Gastroesophageal sphincter (tissue), 4 donors: Measurements from ENCODE around the gene B4GALNT1. TPM values are rescaled to one million over a fixed set of nuclear protein-coding genes. Genes with fewer than 3 reads are reported as not detected.
"Not testable (repeated sequence)": the region's sequence is repeated elsewhere in the genome, so short reads cannot be mapped to it uniquely, and the experiment has no call there.

Source experiments
- ATAC-seq: fragments of 150-250 bp; one replicate; pipeline ENCODE4 v1.9.1; 2016; ENCODE audit warnings: mild to moderate bottlenecking, moderate library complexity
- H3K27ac ChIP-seq, 4 donors: fragments of 200-600 bp; sonication (generic) in 3 of 4; 1 replicate in 3 of 4; 2 replicates in 1 of 4; pipeline ENCODE4 v1.5.1; 2016 to 2019
- H3K27me3 ChIP-seq: fragments of 200-600 bp; sonication (generic); one replicate; pipeline ENCODE4 v1.5.1; 2019
- H3K36me3 ChIP-seq, 2 donors: fragments of 200-600 bp; sonication (generic); one replicate each; pipeline ENCODE4 v1.5.1; 2019; ENCODE audit warnings: control low read depth in 1 of 2
- H3K4me1 ChIP-seq, 3 donors: fragments of 200-600 bp; sonication (generic); 1 replicate in 2 of 3; 2 replicates in 1 of 3; pipeline ENCODE4 v1.5.1; 2016 to 2019; ENCODE audit warnings: control low read depth in 2 of 3
- H3K4me3 ChIP-seq, 2 donors: fragments of 200-600 bp; sonication (generic); one replicate each; pipeline ENCODE4 v1.5.1; 2019; ENCODE audit warnings: mild to moderate bottlenecking in 1 of 2, moderate library complexity in 1 of 2
- H3K9me3 ChIP-seq, 3 donors: fragments of 200-600 bp; sonication (generic); one replicate each; pipeline ENCODE4 v1.5.1; 2017 to 2019; ENCODE audit warnings: control low read depth in 2 of 3
- CTCF ChIP-seq, 4 experiments: fragments of 200-600 bp in 2 of 4; fragments of 450-650 bp in 2 of 4; sonication (generic) in 1 of 4; IDR thresholded peaks; one replicate each; pipeline ENCODE4 v1.5.1; 2017 to 2019; ENCODE audit warnings: antibody characterized with exemption in 4 of 4, mild to moderate bottlenecking in 2 of 4, moderate library complexity in 2 of 4
- EP300 ChIP-seq: sonication (generic); formaldehyde crosslinking; IDR thresholded peaks from one replicate; pipeline ENCODE4 v1.6.1; 2017; ENCODE audit warnings: antibody characterized with exemption, mild to moderate bottlenecking
- POLR2A ChIP-seq, 2 donors: fragments of 450-650 bp; IDR thresholded peaks; one replicate each; pipeline ENCODE4 v1.6.1; 2017; ENCODE audit warnings: antibody characterized with exemption in 2 of 2, mild to moderate bottlenecking in 2 of 2, moderate library complexity in 1 of 2
- POLR2AphosphoS5 ChIP-seq: sonication (generic); formaldehyde crosslinking; IDR thresholded peaks from one replicate; pipeline ENCODE4 v1.6.1; 2017; ENCODE audit warnings: antibody characterized with exemption
- WGBS, 2 donors: methylation state at CpG; one replicate each; pipeline ENCODE4 v1.1.5; 2018; ENCODE audit warnings: low coverage in 1 of 2; 5-methylcytosine and 5-hydroxymethylcytosine counted together
- total RNA-seq, 4 donors: library from RNA; depleted of rRNA; stranded (reverse); fragments of >200 nt; gene quantifications; one replicate each; pipeline ENCODE4 v1.1.0, GENCODE V29; 2016

The B4GALNT1 gene
- total RNA-seq, 4 donors from 2014 or later = 2.3 to 10.1 (median 5.0) TPM

GRCh38 chr12:57666897-57667296, 33.9 kb upstream of the B4GALNT1 start:
- WGBS, 2 donors = 68 to 70% methylated on average over 5 of the region's 5 CpGs

GRCh38 chr12:57665066-57665820, 32.2 kb upstream of the B4GALNT1 start:
- not testable (repeated sequence) for ATAC-seq, H3K27ac ChIP-seq
- no CpG with 5 or more reads among the region's 34 CpGs for WGBS, 2 donors

More at GRCh38 chr12:57666897-57667296, 33.9 kb upstream of the B4GALNT1 start:
- no peaks in the 10 kb centered on the region for H3K4me1 ChIP-seq
- no peak for TF ChIP-seq POLR2A (IDR thresholded peaks at IDR 0.05)
- no peak for TF ChIP-seq POLR2AphosphoS5
- TF ChIP-seq CTCF (IDR thresholded peaks at IDR 0.05) = no peak
- no peak for TF ChIP-seq EP300
- H3K27me3 ChIP-seq = peaks cover 14% of the 10 kb centered on the region
- H3K4me3 ChIP-seq = no peak overlapping the region
- ATAC-seq = no peak
- no peak overlapping the region for H3K27ac ChIP-seq
- H3K36me3 ChIP-seq = no peaks in the 10 kb centered on the region
- no peaks in the 10 kb centered on the region for H3K9me3 ChIP-seq

GRCh38 chr12:57661376-57661775, 28.4 kb upstream of the B4GALNT1 start:
- no peaks in the 10 kb centered on the region for H3K27me3 ChIP-seq
- H3K9me3 ChIP-seq = no peaks in the 10 kb centered on the region
- H3K36me3 ChIP-seq = no peaks in the 10 kb centered on the region
- 78 to 86% methylated on average over 4 of the region's 4 CpGs for WGBS, 2 donors
- H3K27ac ChIP-seq = no peak overlapping the region
- peaks cover 0 to 8% (median 0%) of the 10 kb centered on the region in 3 donors for H3K4me1 ChIP-seq
- TF ChIP-seq CTCF (IDR thresholded peaks at IDR 0.05) (no peak), POLR2A (IDR thresholded peaks at IDR 0.05) (no peak), POLR2AphosphoS5 (no peak), EP300 (no peak)
- no peak for ATAC-seq
- H3K4me3 ChIP-seq = no peak overlapping the region

More at GRCh38 chr12:57665066-57665820, 32.2 kb upstream of the B4GALNT1 start:
- H3K27me3 ChIP-seq, H3K36me3 ChIP-seq, H3K4me1 ChIP-seq, H3K9me3 ChIP-seq, H3K4me3 ChIP-seq: not testable (repeated sequence)

- 49 to 55% methylated on average over 3 of the region's 3 CpGs for WGBS, 2 donors
- no peak for ATAC-seq
- H3K36me3 ChIP-seq = no peaks in the 10 kb centered on the region
- no peaks in the 10 kb centered on the region for H3K27me3 ChIP-seq
- H3K4me3 ChIP-seq = no peak overlapping the region
- TF ChIP-seq POLR2AphosphoS5 (no peak), EP300 (no peak), CTCF (IDR thresholded peaks at IDR 0.05) (no peak), POLR2A (IDR thresholded peaks at IDR 0.05) (no peak)
- H3K27ac ChIP-seq = no peak overlapping the region
- no peaks in the 10 kb centered on the region for H3K9me3 ChIP-seq
- H3K4me1 ChIP-seq = peaks cover 0 to 8% (median 0%) of the 10 kb centered on the region in 3 donors
Measured at GRCh38 chr12:57658890-57659289, 25.9 kb upstream of the B4GALNT1 start.

GRCh38 chr12:57657744-57658143, 24.7 kb upstream of the B4GALNT1 start:
- WGBS, 2 donors = 46 to 54% methylated on average over 2 to 3 of the region's 3 CpGs
- Histone ChIP-seq H3K4me1 (peaks cover 0 to 8% (median 0%) of the 10 kb centered on the region in 3 donors), H3K27ac (no peak overlapping the region), H3K9me3 (no peaks in the 10 kb centered on the region), H3K36me3 (no peaks in the 10 kb centered on the region), H3K4me3 (no peak overlapping the region), H3K27me3 (no peaks in the 10 kb centered on the region)
- ATAC-seq = peak; percentile 81
- no peak for TF ChIP-seq POLR2A (IDR thresholded peaks at IDR 0.05)
- TF ChIP-seq EP300 = no peak
- peak; percentile 46 for TF ChIP-seq POLR2AphosphoS5
- TF ChIP-seq CTCF (IDR thresholded peaks at IDR 0.05) = peak in 1 of 4 experiments; percentile 8

- not testable (repeated sequence) for H3K4me1 ChIP-seq, H3K36me3 ChIP-seq, H3K9me3 ChIP-seq, ATAC-seq, H3K27ac ChIP-seq, H3K4me3 ChIP-seq, H3K27me3 ChIP-seq
- WGBS, 2 donors = 74 to 90% methylated on average over 3 of the region's 4 CpGs
Measured at GRCh38 chr12:57656408-57656807, 23.4 kb upstream of the B4GALNT1 start.
